K562 (cell line): ENCODE data around the gene ACTRT3. TPM values are rescaled to one million over a fixed set of nuclear protein-coding genes. Genes with fewer than 3 reads are reported as not detected.
A peak's percentile ranks its signal among the peaks of the same experiment; 100 is the strongest.

Experiments
- BCOR ChIP-seq: fragments of 450-650 bp; IDR thresholded peaks from 2 replicates; pipeline ENCODE4 v1.6.1; 2016
- CTBP1 ChIP-seq: fragments of 450-650 bp; IDR thresholded peaks from 2 replicates; pipeline ENCODE4 v1.6.1; 2016; ENCODE audit warnings: borderline replicate concordance
- GTF2B ChIP-seq: IDR thresholded peaks from 2 replicates; pipeline ENCODE4 v1.6.1; 2011; ENCODE audit not compliant: insufficient read length; ENCODE audit errors: extremely low read depth
- HDAC6 ChIP-seq: IDR thresholded peaks from 2 replicates; pipeline ENCODE4 v1.6.1; 2012; ENCODE audit warnings: low read depth, mild to moderate bottlenecking, control low read depth, inconsistent platforms, low read length, moderate library complexity
- HIVEP1 ChIP-seq: fragments of 250-450 bp; sonication (Bioruptor Pico); IDR thresholded peaks from 2 replicates; pipeline ENCODE4 v1.4.0; 2020; ENCODE audit warnings: mild to moderate bottlenecking
- HNRNPK ChIP-seq: fragments of 200-400 bp; formaldehyde crosslinking; IDR thresholded peaks from one replicate; pipeline ENCODE4 v1.6.1; 2018; ENCODE audit warnings: mild to moderate bottlenecking, low read depth, low read length; ENCODE audit not compliant: poor library complexity, severe bottlenecking
- NCOA6 ChIP-seq: fragments of 450-650 bp; IDR thresholded peaks from 2 replicates; pipeline ENCODE4 v1.6.1; 2017; ENCODE audit warnings: mild to moderate bottlenecking
- POLR2A ChIP-seq: fragments of 450-650 bp; conservative IDR thresholded peaks from 2 replicates; pipeline ENCODE4 v1.6.1; 2016
- RFX1 ChIP-seq: fragments of 450-650 bp; IDR thresholded peaks from 2 replicates; pipeline ENCODE4 v1.6.1; 2016; ENCODE audit warnings: mild to moderate bottlenecking, moderate library complexity
- SLC30A9 ChIP-seq: fragments of 250-450 bp; sonication (Bioruptor Pico); IDR thresholded peaks from 2 replicates; pipeline ENCODE4 v1.8.0; 2022; ENCODE audit warnings: mild to moderate bottlenecking, moderate library complexity
- SMARCE1 ChIP-seq: fragments of 450-650 bp; IDR thresholded peaks from 2 replicates; pipeline ENCODE4 v1.7.1; 2016; ENCODE audit warnings: mild to moderate bottlenecking
- SMC3 ChIP-seq: conservative IDR thresholded peaks from 2 replicates; pipeline ENCODE4 v1.6.1; 2011; ENCODE audit warnings: low read depth, low read length, improper control_type of control experiment; ENCODE audit not compliant: insufficient read depth
- STAG1 ChIP-seq: sonication (generic); formaldehyde crosslinking; IDR thresholded peaks from 2 replicates; pipeline ENCODE4 v1.5.0; 2020; ENCODE audit warnings: missing genetic modification reagents, borderline replicate concordance
- TFAP4 ChIP-seq: sonication (generic); formaldehyde crosslinking; IDR thresholded peaks from 2 replicates; pipeline ENCODE4 v1.8.0; 2022; ENCODE audit warnings: missing genetic modification reagents, mild to moderate bottlenecking, moderate library complexity, borderline replicate concordance
- UBTF ChIP-seq, 2 experiments: IDR thresholded peaks; 2 replicates each; pipeline ENCODE4 v1.6.1; 2012; ENCODE audit warnings: improper control_type of control experiment in 2 of 2, low read depth in 2 of 2, low read length in 2 of 2, borderline replicate concordance in 1 of 2
- XRCC3 ChIP-seq: fragments of 450-650 bp; IDR thresholded peaks from 2 replicates; pipeline ENCODE4 v1.6.1; 2017; ENCODE audit warnings: mild to moderate bottlenecking, moderate library complexity
- ZBTB11 ChIP-seq, 3 experiments: fragments of 200-800 bp in 1 of 3; fragments of 250-450 bp in 1 of 3; fragments of 450-650 bp in 1 of 3; sonication (Bioruptor Pico) in 1 of 3; sonication (Bioruptor generic) in 1 of 3; formaldehyde crosslinking in 1 of 3; IDR thresholded peaks; 2 replicates each; pipeline versions ENCODE4 v1.6.1 to v1.8.0; 2016 to 2022; ENCODE audit warnings: mild to moderate bottlenecking in 2 of 3, missing genetic modification characterization in 2 of 3, missing compliant biosample characterization in 1 of 3, moderate library complexity in 1 of 3
- ZNF146 ChIP-seq: IDR thresholded peaks from one replicate; pipeline ENCODE4 v1.6.1; 2018; ENCODE audit warnings: missing compliant biosample characterization; ENCODE audit not compliant: unreplicated experiment
- ZNF561 ChIP-seq: fragments of 450-650 bp; formaldehyde crosslinking; conservative IDR thresholded peaks from 2 replicates; pipeline ENCODE4 v1.4.0; 2020; ENCODE audit warnings: mild to moderate bottlenecking, moderate library complexity
- ZNF583 ChIP-seq: fragments of 250-450 bp; sonication (Bioruptor Pico); IDR thresholded peaks from 2 replicates; pipeline ENCODE4 v1.4.0; 2020
- ZSCAN29 ChIP-seq: fragments of 450-650 bp; IDR thresholded peaks from 2 replicates; pipeline ENCODE4 v1.6.1; 2017
- polyA plus RNA-seq, 8 experiments: library from polyadenylated mRNA; depleted of rRNA in 4 of 8; stranded (reverse) in 5 of 8; unstranded in 3 of 8; fragments of >200 nt; fragmentation: Nextera tagmentation in 2 of 8; fragmentation: Illumina TruSeq in 1 of 8; extraction: Ambion mirVana in 2 of 8; extraction: Trizol in 1 of 8; gene quantifications; 2 replicates each; pipeline versions ENCODE4 v1.2.1 to v1.2.3, GENCODE V29; 2011 to 2014; ENCODE audit warnings: inconsistent platforms in 1 of 8, missing spikeins in 1 of 8
- total RNA-seq, 7 experiments: library from RNA; depleted of rRNA in 6 of 7; stranded (reverse); fragments of >200 nt in 6 of 7; fragmentation: Illumina TruSeq in 2 of 7; extraction: Trizol in 2 of 7; gene quantifications; 2 replicates each; pipeline versions ENCODE4 v1.2.1 to v1.2.3, GENCODE V29; 2011 to 2021; ENCODE audit warnings: low replicate concordance in 1 of 7

Gene ACTRT3
- total and polyA plus RNA-seq, 9 of the 15 experiments (the other 6 are each of a cell fraction or from before 2014, with no cell fraction given): 0.06 to 0.11 (median 0.07) TPM; not detected in 5

- TF ChIP-seq ZBTB11 (CRISPR knock-in tag; IDR thresholded peaks at IDR 0.05): peak in 1 of 3 experiments; percentile 56; a peak in 2 of 6 replicates
- TF ChIP-seq ZNF561 (CRISPR knock-in tag): no peak
- TF ChIP-seq POLR2A: no peak
- TF ChIP-seq GTF2B: no peak
- TF ChIP-seq SMC3: no peak
- TF ChIP-seq SLC30A9 (CRISPR knock-in tag): no peak
- TF ChIP-seq RFX1: no peak
- no peak for TF ChIP-seq ZSCAN29
- no peak for TF ChIP-seq HDAC6
- no peak for TF ChIP-seq XRCC3
- TF ChIP-seq SMARCE1: peak; percentile 76
- TF ChIP-seq ZNF583 (CRISPR knock-in tag): no peak
- peak; percentile 66 for TF ChIP-seq CTBP1
- no peak for TF ChIP-seq BCOR
- no peak for TF ChIP-seq UBTF (IDR thresholded peaks at IDR 0.05; ENCODE audit: borderline replicate concordance in 1 of 2, low read depth in 2 of 2, low read length in 2 of 2)
- no peak for TF ChIP-seq ZNF146 (CRISPR knock-in tag)
- TF ChIP-seq TFAP4 (CRISPR knock-in tag): no peak
- no peak for TF ChIP-seq STAG1 (CRISPR knock-in tag)
- no peak for TF ChIP-seq HNRNPK
- TF ChIP-seq NCOA6: 0 out of 2 replicates have a peak, but pooled peaks have one; percentile 15
- TF ChIP-seq HIVEP1 (CRISPR knock-in tag): no peak
Measured at GRCh38 chr3:169781209-169781855, 12.0 kb upstream of the ACTRT3 start (continued).
